GM19467 (cell line): Measurements from ENCODE around the gene RTEL1.
"Not testable (repeated sequence)": the region's sequence is repeated elsewhere in the genome, so short reads cannot be mapped to it uniquely, and the experiment has no call there.

ENCODE experiments used
- ATAC-seq: cut with Tn5 transposase; IDR thresholded peaks from one replicate; pipeline ENCODE4 v1.9.1; 2021; ENCODE audit warnings: mild to moderate bottlenecking, moderate library complexity; ENCODE audit not compliant: unreplicated experiment

Gene RTEL1

GRCh38 chr20:63627129-63627750 is 30.9 kb upstream of the RTEL1 start:
- ATAC-seq, result peak; percentile 70

GRCh38 chr20:63627751-63628245 is 30.3 kb upstream of the RTEL1 start:
- ATAC-seq, result no peak

- ATAC-seq, result no peak
Measured at GRCh38 chr20:63628246-63628975, 29.7 kb upstream of the RTEL1 start.

- ATAC-seq, result not testable (repeated sequence)
Measured at GRCh38 chr20:63630956-63631355, 27.2 kb upstream of the RTEL1 start.

- not testable (repeated sequence) for ATAC-seq
Measured at GRCh38 chr20:63631426-63631825, 26.7 kb upstream of the RTEL1 start.

GRCh38 chr20:63633732-63634131 is 24.4 kb upstream of the RTEL1 start:
- ATAC-seq, result no peak

GRCh38 chr20:63635431-63636141 is 22.5 kb upstream of the RTEL1 start:
- no peak for ATAC-seq

- ATAC-seq, result no peak
Measured at GRCh38 chr20:63636752-63637628, 21.1 kb upstream of the RTEL1 start.

GRCh38 chr20:63639093-63639975 is 18.8 kb upstream of the RTEL1 start:
- ATAC-seq, result no peak

- ATAC-seq, result no peak
Measured at GRCh38 chr20:63640086-63640485, 18.0 kb upstream of the RTEL1 start.

GRCh38 chr20:63640686-63641085 is 17.4 kb upstream of the RTEL1 start:
- ATAC-seq, result not testable (repeated sequence)

GRCh38 chr20:63641146-63641791 is 16.8 kb upstream of the RTEL1 start:
- peak; percentile 16 for ATAC-seq

GRCh38 chr20:63641792-63642523 is 16.2 kb upstream of the RTEL1 start:
- peak; percentile 68 for ATAC-seq

- no peak for ATAC-seq
Measured at GRCh38 chr20:63642527-63643247, 15.4 kb upstream of the RTEL1 start.

GRCh38 chr20:63643499-63643898 is 14.6 kb upstream of the RTEL1 start:
- ATAC-seq, result no peak

GRCh38 chr20:63643946-63644345 is 14.2 kb upstream of the RTEL1 start:
- ATAC-seq, result no peak

- no peak for ATAC-seq
Measured at GRCh38 chr20:63645218-63645617, 12.9 kb upstream of the RTEL1 start.

GRCh38 chr20:63648190-63648589 is 9.9 kb upstream of the RTEL1 start:
- ATAC-seq, result no peak
